ENCODE results near the gene ALKBH5.

Gene ALKBH5

DNA sequence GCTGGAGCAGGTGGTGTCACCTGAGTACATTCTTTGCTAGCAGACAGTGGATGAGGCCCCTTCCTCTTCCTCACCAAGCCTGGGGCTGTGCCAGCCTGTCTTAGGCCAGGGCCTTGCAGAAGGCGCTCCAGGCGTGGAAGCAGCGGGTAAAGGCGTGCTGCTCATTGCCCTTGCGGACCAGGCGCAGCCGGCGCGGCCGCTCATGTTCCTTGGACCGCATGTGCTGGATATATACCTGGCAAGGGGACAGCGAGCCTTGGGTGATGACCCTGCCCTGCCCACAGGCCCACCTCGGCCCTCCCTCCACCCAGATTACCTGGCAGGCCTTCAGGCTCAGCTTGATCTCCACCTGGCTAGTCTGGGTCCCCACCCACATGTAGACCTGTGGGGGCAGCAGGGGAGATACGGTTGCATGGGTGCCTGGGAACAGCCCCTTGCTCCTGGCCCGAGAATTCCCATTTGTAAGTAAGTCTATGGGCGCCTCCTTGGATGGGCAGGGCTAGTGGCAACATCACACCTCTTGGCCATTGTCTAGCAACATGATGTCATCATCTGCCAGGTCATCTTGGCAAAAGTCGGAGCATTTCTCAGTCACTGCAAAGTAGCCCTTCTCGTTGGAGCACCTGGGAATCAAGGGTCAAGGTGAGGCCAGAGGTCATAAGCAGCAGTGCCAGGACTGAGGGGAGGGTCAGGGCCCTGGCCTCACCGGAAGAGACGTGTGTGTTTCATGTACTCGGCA lies 61.6 kb downstream of the ALKBH5 start:
- TF ChIP-seq, protein P1, sequence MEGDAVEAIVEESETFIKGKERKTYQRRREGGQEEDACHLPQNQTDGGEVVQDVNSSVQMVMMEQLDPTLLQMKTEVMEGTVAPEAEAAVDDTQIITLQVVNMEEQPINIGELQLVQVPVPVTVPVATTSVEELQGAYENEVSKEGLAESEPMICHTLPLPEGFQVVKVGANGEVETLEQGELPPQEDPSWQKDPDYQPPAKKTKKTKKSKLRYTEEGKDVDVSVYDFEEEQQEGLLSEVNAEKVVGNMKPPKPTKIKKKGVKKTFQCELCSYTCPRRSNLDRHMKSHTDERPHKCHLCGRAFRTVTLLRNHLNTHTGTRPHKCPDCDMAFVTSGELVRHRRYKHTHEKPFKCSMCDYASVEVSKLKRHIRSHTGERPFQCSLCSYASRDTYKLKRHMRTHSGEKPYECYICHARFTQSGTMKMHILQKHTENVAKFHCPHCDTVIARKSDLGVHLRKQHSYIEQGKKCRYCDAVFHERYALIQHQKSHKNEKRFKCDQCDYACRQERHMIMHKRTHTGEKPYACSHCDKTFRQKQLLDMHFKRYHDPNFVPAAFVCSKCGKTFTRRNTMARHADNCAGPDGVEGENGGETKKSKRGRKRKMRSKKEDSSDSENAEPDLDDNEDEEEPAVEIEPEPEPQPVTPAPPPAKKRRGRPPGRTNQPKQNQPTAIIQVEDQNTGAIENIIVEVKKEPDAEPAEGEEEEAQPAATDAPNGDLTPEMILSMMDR (IDR thresholded peaks at IDR 0.05; ENCODE audit: low read depth, low read length): no peak
- DNase-seq: no peak
- no peak overlapping the region for H3K27ac ChIP-seq
- no peak overlapping the region for H3K4me3 ChIP-seq (ENCODE audit: low read depth, low read length)
- H3K36me3 ChIP-seq: peaks cover 71% of the 10 kb centered on the region
- no peaks in the 10 kb centered on the region for H3K27me3 ChIP-seq (ENCODE audit: insufficient read depth, low read depth, severe bottlenecking)
- no peaks in the 10 kb centered on the region for H3K9me3 ChIP-seq (ENCODE audit: severe bottlenecking)

DNA sequence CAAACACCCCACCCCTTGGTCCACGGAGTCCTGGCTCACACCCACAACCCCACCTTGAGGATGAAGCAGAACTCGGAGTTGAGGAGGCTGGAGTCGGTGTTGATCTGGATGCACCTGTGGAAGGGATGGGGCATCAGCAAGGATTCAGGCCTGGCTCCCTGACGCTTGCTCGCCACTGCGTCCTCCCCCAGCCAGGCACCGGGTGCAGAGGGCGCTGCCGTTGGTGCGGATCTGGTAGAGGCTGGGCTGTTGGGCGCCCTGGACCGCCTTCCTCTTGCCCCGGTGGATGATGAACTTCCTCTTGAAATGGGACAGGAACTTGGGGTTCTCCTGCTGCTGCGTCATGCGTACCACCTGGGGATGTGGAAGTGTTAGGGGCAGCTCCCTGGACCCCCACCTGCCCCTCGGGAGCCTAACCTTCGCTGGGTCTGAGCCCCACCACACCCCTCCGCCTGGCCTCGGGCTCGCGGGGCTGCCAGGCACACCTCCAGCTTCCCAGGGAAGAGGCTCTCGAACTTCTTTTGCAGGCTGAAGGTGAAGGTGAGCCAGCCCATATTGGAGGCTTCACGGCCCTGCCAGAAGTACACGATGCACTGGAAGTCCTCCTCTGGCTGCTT lies 62.6 kb downstream of the ALKBH5 start:
- Histone ChIP-seq H3K36me3 (peaks cover 71% of the 10 kb centered on the region), H3K4me3 (ENCODE audit: low read depth, low read length) (no peak overlapping the region)

DNA sequence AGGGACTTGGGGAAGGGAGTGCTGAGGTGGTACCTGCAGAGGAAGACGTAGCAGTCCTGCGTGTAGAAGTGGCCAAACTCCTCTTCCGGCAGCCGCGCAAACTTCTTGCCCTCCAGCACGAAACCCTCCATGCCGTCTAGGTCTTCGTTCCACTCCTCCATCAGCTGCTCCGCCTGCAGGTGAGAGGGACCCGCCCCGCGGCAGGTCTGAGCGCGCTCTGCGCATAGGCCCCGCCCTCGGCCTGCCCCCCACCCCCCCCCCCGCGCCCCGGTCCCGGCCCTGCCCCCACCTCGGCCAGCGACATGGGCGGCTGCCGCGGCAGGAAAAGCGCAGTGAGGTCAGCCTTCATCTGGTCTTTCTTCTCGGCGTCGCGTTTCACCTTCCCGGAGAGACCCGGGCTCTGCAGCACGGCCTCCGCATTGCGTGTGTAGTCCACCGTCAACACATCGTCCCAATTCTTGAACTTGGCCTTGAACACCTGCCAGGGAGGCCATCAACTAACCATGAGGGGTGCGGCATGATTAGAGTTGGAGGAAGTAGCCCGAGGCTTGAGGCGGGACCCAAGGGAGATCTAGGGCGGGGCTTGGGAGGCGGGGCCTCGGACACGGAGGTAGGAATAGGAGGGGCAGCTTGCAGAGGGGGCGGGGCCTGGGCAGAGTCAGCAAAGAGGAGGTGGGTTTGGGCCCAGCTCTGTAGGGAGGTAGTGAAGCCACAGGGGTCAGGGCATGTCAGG lies 63.4 kb downstream of the ALKBH5 start:
- Histone ChIP-seq H3K27ac (peak overlapping the region; percentile 83), H3K4me3 (ENCODE audit: low read depth, low read length) (peak overlapping the region; percentile 41), H3K9me3 (ENCODE audit: severe bottlenecking) (no peaks in the 10 kb centered on the region), H3K36me3 (peaks cover 70% of the 10 kb centered on the region), H3K27me3 (ENCODE audit: insufficient read depth, low read depth, severe bottlenecking) (no peaks in the 10 kb centered on the region)
- DNase-seq: peak; percentile 94
- TF ChIP-seq, protein P1 (IDR thresholded peaks at IDR 0.05; ENCODE audit: low read depth, low read length): no peak

More for the DNA sequence above, 62.6 kb downstream of the ALKBH5 start:
- Histone ChIP-seq H3K27ac (peak overlapping the region; percentile 45; the same call in 1 of the 2 replicates), H3K9me3 (ENCODE audit: severe bottlenecking) (no peaks in the 10 kb centered on the region), H3K27me3 (ENCODE audit: insufficient read depth, low read depth, severe bottlenecking) (no peaks in the 10 kb centered on the region)
- TF ChIP-seq, protein P1 (IDR thresholded peaks at IDR 0.05; ENCODE audit: low read depth, low read length): no peak
- no peak for DNase-seq

DNA sequence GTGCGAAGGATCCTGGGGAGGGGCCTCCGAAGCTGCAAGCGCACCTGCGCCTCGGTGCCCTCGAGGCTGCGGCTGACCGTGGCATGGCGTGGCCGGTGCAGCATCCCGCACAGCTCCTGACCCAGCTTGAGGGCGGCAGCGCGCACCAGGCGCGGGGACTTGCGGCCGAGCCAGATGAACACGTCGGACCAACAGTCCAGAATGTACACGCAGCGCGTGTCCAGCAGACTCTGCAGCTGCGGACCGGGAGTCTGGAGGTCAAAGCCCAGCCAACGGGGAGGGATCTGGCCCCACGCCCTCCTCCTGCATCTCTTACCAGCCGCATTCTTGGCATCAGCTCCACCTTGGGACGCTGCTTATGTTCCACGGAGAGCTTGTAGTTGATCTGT lies 64.0 kb downstream of the ALKBH5 start:
- Histone ChIP-seq H3K36me3 (peaks cover 67% of the 10 kb centered on the region), H3K27ac (no peak overlapping the region), H3K4me3 (ENCODE audit: low read depth, low read length) (no peak overlapping the region), H3K27me3 (ENCODE audit: insufficient read depth, low read depth, severe bottlenecking) (no peaks in the 10 kb centered on the region), H3K9me3 (ENCODE audit: severe bottlenecking) (no peaks in the 10 kb centered on the region)
- TF ChIP-seq, protein P1 (IDR thresholded peaks at IDR 0.05; ENCODE audit: low read depth, low read length): no peak
- no peak for DNase-seq

DNA sequence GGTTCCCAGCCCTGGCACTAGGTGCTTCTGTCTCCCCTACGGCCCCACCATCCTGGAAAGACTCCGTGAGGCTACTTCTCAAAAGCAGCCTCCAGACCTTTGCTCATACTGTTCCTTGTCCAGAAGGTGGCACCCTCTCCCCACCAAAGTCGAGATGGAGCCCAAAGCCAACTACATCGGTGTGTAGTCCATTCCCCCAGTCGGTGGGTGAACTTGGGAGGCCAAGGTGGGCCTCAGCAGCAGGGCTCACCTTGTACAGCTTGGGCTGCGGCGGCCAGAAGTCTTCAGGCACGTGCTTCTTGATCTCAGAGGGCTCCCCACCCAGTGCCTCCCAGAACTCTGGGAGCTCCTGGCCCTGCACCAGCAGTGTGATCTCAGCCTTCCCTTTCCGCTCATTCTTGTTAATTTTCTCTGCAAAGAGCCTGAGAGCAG lies 64.7 kb downstream of the ALKBH5 start:
- H3K27me3 ChIP-seq (ENCODE audit: insufficient read depth, low read depth, severe bottlenecking): no peaks in the 10 kb centered on the region
- peak; percentile 79 for DNase-seq
- no peak overlapping the region for H3K27ac ChIP-seq
- no peak overlapping the region for H3K4me3 ChIP-seq (ENCODE audit: low read depth, low read length)
- TF ChIP-seq, protein P1 (IDR thresholded peaks at IDR 0.05; ENCODE audit: low read depth, low read length): peak; percentile 82
- H3K36me3 ChIP-seq: peaks cover 67% of the 10 kb centered on the region
- no peaks in the 10 kb centered on the region for H3K9me3 ChIP-seq (ENCODE audit: severe bottlenecking)

Measured in WERI-Rb-1 (cell line).